Liver (tissue), 9 donors: ENCODE data around the gene GNAT2. TPM values are rescaled to one million over a fixed set of nuclear protein-coding genes. Genes with fewer than 3 reads are reported as not detected.

Source experiments
- DNase-seq: peaks from one replicate; pipeline ENCODE4 v3.0.0-alpha.2; 2017; ENCODE audit warnings: low spot score
- H3K27ac ChIP-seq, 2 donors: one replicate each; pipeline ENCODE4 v1.7.0; 2013; ENCODE audit warnings: inconsistent platforms in 2 of 2, low read length in 2 of 2, control low read depth in 1 of 2, low read depth in 1 of 2, mild to moderate bottlenecking in 1 of 2
- H3K27me3 ChIP-seq, 4 donors: one replicate each; pipeline versions ENCODE4 v1.6.1 to v1.7.0; 2013; ENCODE audit warnings: low read length in 3 of 4, inconsistent platforms in 1 of 4, mild to moderate bottlenecking in 1 of 4, moderate library complexity in 1 of 4; ENCODE audit not compliant: control insufficient read depth in 4 of 4, insufficient read depth in 4 of 4
- H3K36me3 ChIP-seq, 4 donors: one replicate each; pipeline versions ENCODE4 v1.6.1 to v1.7.0; 2013; ENCODE audit warnings: low read length in 3 of 4, mild to moderate bottlenecking in 3 of 4, low read depth in 1 of 4, moderate library complexity in 1 of 4; ENCODE audit not compliant: control insufficient read depth in 4 of 4, insufficient read depth in 3 of 4
- H3K4me1 ChIP-seq, 4 donors: one replicate each; pipeline versions ENCODE4 v1.6.1 to v1.7.0; 2013; ENCODE audit warnings: low read length in 3 of 4, mild to moderate bottlenecking in 3 of 4, moderate library complexity in 1 of 4; ENCODE audit not compliant: control insufficient read depth in 4 of 4, insufficient read depth in 4 of 4
- H3K4me3 ChIP-seq, 3 donors: one replicate each; pipeline versions ENCODE4 v1.6.1 to v1.7.0; 2013; ENCODE audit warnings: low read length in 3 of 3, control low read depth in 1 of 3, low read depth in 1 of 3, mild to moderate bottlenecking in 1 of 3
- H3K9ac ChIP-seq, 2 donors: one replicate each; pipeline ENCODE4 v1.7.0; 2013; ENCODE audit warnings: low read length in 2 of 2, mild to moderate bottlenecking in 2 of 2, moderate library complexity in 2 of 2, control low read depth in 1 of 2, low read depth in 1 of 2
- H3K9me3 ChIP-seq, 4 donors: one replicate each; pipeline versions ENCODE4 v1.6.1 to v1.7.0; 2013; ENCODE audit warnings: low read length in 3 of 4; ENCODE audit not compliant: control insufficient read depth in 4 of 4
- ATF3 ChIP-seq: IDR thresholded peaks from 2 replicates; pipeline ENCODE4 v1.6.1; 2016; ENCODE audit warnings: antibody characterized with exemption
- CTCF ChIP-seq: fragments of 150-350 bp; IDR thresholded peaks from 2 replicates; pipeline ENCODE4 v1.5.1; 2017; ENCODE audit warnings: improper control_type of control experiment, low read depth, low read length; ENCODE audit not compliant: missing input control
- EGR1 ChIP-seq, 2 donors: IDR thresholded peaks; 2 replicates each; pipeline ENCODE4 v1.6.1; 2016 to 2018; ENCODE audit warnings: antibody characterized with exemption in 2 of 2, low read depth in 2 of 2
- FOXA1 ChIP-seq: IDR thresholded peaks from 2 replicates; pipeline ENCODE4 v1.6.1; 2016; ENCODE audit warnings: antibody characterized with exemption
- FOXA2 ChIP-seq: IDR thresholded peaks from 2 replicates; pipeline ENCODE4 v1.6.1; 2016; ENCODE audit warnings: antibody characterized with exemption
- GABPA ChIP-seq, 2 donors: IDR thresholded peaks in 1 of 2; conservative IDR thresholded peaks in 1 of 2; 2 replicates each; pipeline ENCODE4 v1.6.1; 2016; ENCODE audit warnings: antibody characterized with exemption in 2 of 2, mild to moderate bottlenecking in 1 of 2, moderate library complexity in 1 of 2
- HNF4A ChIP-seq, 2 donors: conservative IDR thresholded peaks; 2 replicates each; pipeline ENCODE4 v1.6.1; 2016; ENCODE audit warnings: antibody characterized with exemption in 2 of 2, mild to moderate bottlenecking in 2 of 2
- HNF4G ChIP-seq: IDR thresholded peaks from 2 replicates; pipeline ENCODE4 v1.6.1; 2016; ENCODE audit warnings: antibody characterized with exemption
- JUND ChIP-seq, 2 donors: IDR thresholded peaks; 2 replicates each; pipeline ENCODE4 v1.6.1; 2016; ENCODE audit warnings: antibody characterized with exemption in 2 of 2
- MAX ChIP-seq: IDR thresholded peaks from 2 replicates; pipeline ENCODE4 v1.6.1; 2016; ENCODE audit warnings: antibody characterized with exemption
- NR2F2 ChIP-seq: IDR thresholded peaks from 2 replicates; pipeline ENCODE4 v1.6.1; 2016; ENCODE audit warnings: antibody characterized with exemption
- RAD21 ChIP-seq, 2 donors: IDR thresholded peaks; 2 replicates each; pipeline ENCODE4 v1.6.1; 2016; ENCODE audit warnings: antibody characterized with exemption in 2 of 2, mild to moderate bottlenecking in 2 of 2
- REST ChIP-seq: IDR thresholded peaks from 2 replicates; pipeline ENCODE4 v1.6.1; 2016; ENCODE audit warnings: antibody characterized with exemption, mild to moderate bottlenecking
- RXRA ChIP-seq, 2 donors: IDR thresholded peaks; 2 replicates each; pipeline ENCODE4 v1.6.1; 2017 to 2018; ENCODE audit warnings: antibody characterized with exemption in 2 of 2, mild to moderate bottlenecking in 1 of 2
- SP1 ChIP-seq: IDR thresholded peaks from 2 replicates; pipeline ENCODE4 v1.6.1; 2018; ENCODE audit warnings: antibody characterized with exemption, mild to moderate bottlenecking
- TAF1 ChIP-seq: conservative IDR thresholded peaks from 2 replicates; pipeline ENCODE4 v1.6.1; 2016; ENCODE audit warnings: antibody characterized with exemption, mild to moderate bottlenecking
- YY1 ChIP-seq: IDR thresholded peaks from 2 replicates; pipeline ENCODE4 v1.6.1; 2016; ENCODE audit warnings: antibody characterized with exemption, mild to moderate bottlenecking
- WGBS: extraction: QIAGEN DNeasy Blood & Tissue Kit; methylation state at CpG from one replicate; pipeline ENCODE4 v1.1.7; 2013; 5-methylcytosine and 5-hydroxymethylcytosine counted together
- polyA plus RNA-seq, 2 donors: library from polyadenylated mRNA; stranded (reverse) in 1 of 2; unstranded in 1 of 2; fragments of 200-250 nt in 1 of 2; fragments of >200 nt in 1 of 2; fragmentation: Nextera tagmentation in 1 of 2; extraction: Ambion mirVana in 1 of 2; gene quantifications; one replicate each; pipeline versions ENCODE4 v1.2.1 to v1.2.3, GENCODE V29; 2013 to 2015
- total RNA-seq, 2 donors: library from RNA; depleted of rRNA; stranded (reverse); fragments of >200 nt; gene quantifications; one replicate each; pipeline ENCODE4 v1.2.3, GENCODE V29; 2014
- donor health status: healthy.
- donor health status: healthy.
- donor health status: healthy.
- donor health status: healthy.
- donor health status: healthy.

Gene GNAT2
- total and polyA plus RNA-seq, 4 donors, result 0.09 to 0.17 (median 0.17) TPM; not detected in 1

GRCh38 chr1:109622895-109623294, 3.5 kb upstream of the GNAT2 start (continued):
- TF ChIP-seq CTCF (no peak), EGR1 (IDR thresholded peaks at IDR 0.05; ENCODE audit: low read depth in 2 of 2) (no peak), HNF4G (no peak), HNF4A (conservative IDR thresholded peaks at IDR 0.05) (no peak), FOXA2 (no peak)

- H3K9ac ChIP-seq, result no peak overlapping the region
Observed at GRCh38 chr1:109622137-109622892, 2.9 kb upstream of the GNAT2 start.

More at GRCh38 chr1:109622137-109622892, 2.9 kb upstream of the GNAT2 start:
- Histone ChIP-seq H3K27ac (no peak overlapping the region), H3K4me1 (peaks cover 8 to 55% (median 43%) of the 10 kb centered on the region in 4 donors), H3K27me3 (no peaks in the 10 kb centered on the region), H3K36me3 (peaks cover 3 to 16% (median 7%) of the 10 kb centered on the region in 4 donors), H3K9me3 (no peaks in the 10 kb centered on the region), H3K4me3 (no peak overlapping the region)
- WGBS, result 91% methylated on average over 11 of the region's 11 CpGs
- TF ChIP-seq NR2F2, result no peak
- TF ChIP-seq YY1, result no peak
- TF ChIP-seq MAX, result no peak
- TF ChIP-seq RAD21 (IDR thresholded peaks at IDR 0.05), result no peak
- no peak for TF ChIP-seq GABPA (IDR thresholded peaks at IDR 0.05 in 1 of 2, conservative IDR thresholded peaks at IDR 0.05 in 1 of 2)
- no peak for TF ChIP-seq RXRA (IDR thresholded peaks at IDR 0.05)
- TF ChIP-seq JUND (IDR thresholded peaks at IDR 0.05), result no peak
- TF ChIP-seq TAF1, result no peak
- TF ChIP-seq FOXA1, result no peak
- TF ChIP-seq REST, result no peak
- no peak for TF ChIP-seq SP1
- no peak for TF ChIP-seq EGR1 (IDR thresholded peaks at IDR 0.05; ENCODE audit: low read depth in 2 of 2)
- no peak for TF ChIP-seq ATF3
- TF ChIP-seq HNF4G, result no peak
- DNase-seq, result no peak
